ENCODE results near the gene AK5.

AK5 gene

DNA sequence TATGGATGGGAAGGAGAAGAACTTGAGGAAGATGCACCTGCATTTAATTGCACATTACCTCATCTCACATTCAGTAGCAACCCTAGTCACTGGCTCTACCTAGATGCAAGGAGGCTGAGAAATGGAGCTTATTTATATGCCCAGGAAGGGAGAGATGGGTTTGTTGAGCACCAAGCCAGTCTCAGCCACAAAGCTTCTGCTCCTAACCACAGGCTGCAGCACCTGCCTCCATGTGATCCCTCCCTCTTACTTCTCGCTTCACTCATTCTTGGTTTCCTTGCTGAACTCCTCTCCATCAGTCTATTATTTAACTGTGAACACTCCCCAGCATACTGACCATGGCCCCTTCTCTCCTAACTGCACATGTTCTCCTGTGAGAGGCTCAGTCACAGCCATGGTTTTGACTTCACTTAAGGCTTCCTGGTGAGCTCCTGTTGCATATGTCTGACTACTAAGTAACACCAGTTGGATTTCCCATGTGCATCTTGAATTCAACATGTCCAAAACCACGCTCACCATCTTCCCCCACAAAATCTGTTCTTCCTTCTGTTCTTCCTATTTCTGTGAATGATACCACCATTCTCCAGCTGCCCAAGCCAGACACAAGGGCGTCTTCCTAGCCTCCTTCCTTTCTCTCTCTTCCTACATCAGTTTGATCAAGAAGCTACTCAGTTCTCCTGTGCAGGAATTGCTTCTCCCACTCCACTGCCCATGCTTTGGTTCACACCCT, 139.8 kb downstream of the AK5 start:
- Histone ChIP-seq H3K9ac (ENCODE audit: low read depth in 1 of 2, low read length in 2 of 2) (no peak overlapping the region), H3K4me1 (ENCODE audit: control insufficient read depth in 1 of 2, insufficient read depth in 2 of 2, low read length in 2 of 2) (no peaks in the 10 kb centered on the region), H3K27me3 (ENCODE audit: control insufficient read depth in 1 of 2, insufficient read depth in 2 of 2, low read length in 2 of 2) (peaks cover 0 to 3% of the 10 kb centered on the region in 2 donors), H3K27ac (ENCODE audit: low read depth, low read length) (no peak overlapping the region), H3K9me3 (ENCODE audit: control insufficient read depth in 1 of 2, low read length in 2 of 2) (no peaks in the 10 kb centered on the region), H3K36me3 (ENCODE audit: control insufficient read depth in 1 of 2, insufficient read depth in 2 of 2, low read length in 2 of 2) (no peaks in the 10 kb centered on the region), H3K4me3 (ENCODE audit: low read depth in 1 of 2, low read length in 2 of 2) (no peak overlapping the region)

DNA sequence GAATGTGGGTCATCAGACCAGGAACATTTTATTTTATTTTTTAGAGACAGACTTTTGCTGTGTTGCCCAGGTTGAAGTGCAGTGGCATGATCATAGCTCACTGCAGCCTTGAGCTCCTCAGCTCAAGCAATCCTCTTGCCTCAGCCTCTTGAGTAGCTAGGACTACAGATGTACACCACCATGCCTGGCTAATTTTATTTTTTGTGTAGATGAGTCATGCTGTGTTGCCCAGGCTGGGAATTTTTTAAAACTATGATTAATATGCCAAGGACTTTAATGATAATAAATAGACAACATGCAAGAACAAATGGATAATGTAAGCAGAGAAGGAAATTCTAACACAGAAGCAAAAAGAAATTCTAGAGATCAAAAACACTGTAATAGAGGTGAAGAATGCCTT, 142.4 kb downstream of the AK5 start:
- no peaks in the 10 kb centered on the region for H3K36me3 ChIP-seq (ENCODE audit: control insufficient read depth in 1 of 2, insufficient read depth in 2 of 2, low read length in 2 of 2)
- no peak overlapping the region for H3K4me3 ChIP-seq (ENCODE audit: low read depth in 1 of 2, low read length in 2 of 2)
- H3K4me1 ChIP-seq (ENCODE audit: control insufficient read depth in 1 of 2, insufficient read depth in 2 of 2, low read length in 2 of 2): no peaks in the 10 kb centered on the region
- H3K9ac ChIP-seq (ENCODE audit: low read depth in 1 of 2, low read length in 2 of 2): no peak overlapping the region
- peaks cover 5 to 7% of the 10 kb centered on the region in 2 donors for H3K9me3 ChIP-seq (ENCODE audit: control insufficient read depth in 1 of 2, low read length in 2 of 2)
- H3K27ac ChIP-seq (ENCODE audit: low read depth, low read length): no peak overlapping the region
- H3K27me3 ChIP-seq (ENCODE audit: control insufficient read depth in 1 of 2, insufficient read depth in 2 of 2, low read length in 2 of 2): peaks cover 0 to 3% of the 10 kb centered on the region in 2 donors

DNA sequence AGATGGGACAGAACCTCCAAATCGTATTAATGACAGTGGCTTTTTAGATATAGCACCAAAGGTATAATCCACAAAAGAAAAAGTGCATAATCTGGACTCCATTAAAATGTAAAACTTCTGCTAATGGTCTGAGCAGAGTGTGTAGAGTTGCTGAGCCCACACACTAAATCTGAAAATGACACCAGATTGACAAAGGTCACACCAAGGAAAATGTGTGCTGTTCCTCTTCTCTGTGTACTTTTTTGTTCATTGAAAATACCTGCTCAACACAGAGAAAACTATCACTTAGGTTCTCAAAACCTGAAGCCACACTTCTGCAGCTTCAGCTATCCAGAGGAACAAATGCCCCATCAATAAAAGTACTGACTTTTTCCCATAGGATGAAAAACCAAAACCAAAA, 146.2 kb downstream of the AK5 start:
- no peak overlapping the region for H3K9ac ChIP-seq (ENCODE audit: low read depth in 1 of 2, low read length in 2 of 2)
- no peaks in the 10 kb centered on the region for H3K4me1 ChIP-seq (ENCODE audit: control insufficient read depth in 1 of 2, insufficient read depth in 2 of 2, low read length in 2 of 2)
- no peak overlapping the region for H3K4me3 ChIP-seq (ENCODE audit: low read depth in 1 of 2, low read length in 2 of 2)
- H3K36me3 ChIP-seq (ENCODE audit: control insufficient read depth in 1 of 2, insufficient read depth in 2 of 2, low read length in 2 of 2): no peaks in the 10 kb centered on the region
- no peak overlapping the region for H3K27ac ChIP-seq (ENCODE audit: low read depth, low read length)
- H3K27me3 ChIP-seq (ENCODE audit: control insufficient read depth in 1 of 2, insufficient read depth in 2 of 2, low read length in 2 of 2): no peaks in the 10 kb centered on the region
- peaks cover 5 to 7% of the 10 kb centered on the region in 2 donors for H3K9me3 ChIP-seq (ENCODE audit: control insufficient read depth in 1 of 2, low read length in 2 of 2)

DNA sequence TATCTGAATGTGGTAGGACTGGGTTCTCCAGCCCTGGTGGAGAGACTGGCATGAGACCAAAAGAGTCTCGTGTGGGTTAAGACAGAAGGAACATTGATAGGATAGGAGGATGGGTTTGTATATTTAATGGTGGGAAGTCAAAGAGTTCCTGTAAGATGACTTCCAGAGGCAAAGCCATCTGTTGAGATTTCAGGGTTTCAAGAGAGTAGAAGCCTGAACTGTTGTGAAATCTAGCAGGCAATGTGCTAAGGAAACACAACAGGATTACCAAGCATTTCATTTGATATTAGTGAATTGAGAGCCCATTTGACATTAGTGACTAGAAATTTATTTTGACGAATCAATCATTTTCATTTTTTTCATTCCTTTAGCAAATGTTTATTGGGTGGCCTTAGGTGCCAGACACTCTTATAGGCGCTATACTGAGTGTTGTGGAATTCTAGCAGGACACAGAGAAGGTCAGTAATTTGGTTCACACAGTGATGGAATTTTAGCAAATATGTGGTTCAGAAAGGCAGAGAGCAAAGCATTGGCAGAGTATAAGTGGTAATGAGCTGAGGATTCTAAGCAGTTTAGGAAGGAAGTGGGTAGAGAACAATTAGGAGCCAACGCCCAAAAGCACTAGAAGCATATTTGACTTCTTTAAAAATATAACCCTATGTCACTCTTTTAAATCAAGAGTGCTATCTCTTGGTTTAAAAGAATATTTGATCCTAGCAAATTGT, 149.3 kb downstream of the AK5 start:
- Histone ChIP-seq H3K4me3 (ENCODE audit: low read depth in 1 of 2, low read length in 2 of 2) (no peak overlapping the region), H3K27me3 (ENCODE audit: control insufficient read depth in 1 of 2, insufficient read depth in 2 of 2, low read length in 2 of 2) (no peaks in the 10 kb centered on the region), H3K9ac (ENCODE audit: low read depth in 1 of 2, low read length in 2 of 2) (no peak overlapping the region), H3K36me3 (ENCODE audit: control insufficient read depth in 1 of 2, insufficient read depth in 2 of 2, low read length in 2 of 2) (no peaks in the 10 kb centered on the region), H3K4me1 (ENCODE audit: control insufficient read depth in 1 of 2, insufficient read depth in 2 of 2, low read length in 2 of 2) (no peaks in the 10 kb centered on the region), H3K27ac (ENCODE audit: low read depth, low read length) (no peak overlapping the region), H3K9me3 (ENCODE audit: control insufficient read depth in 1 of 2, low read length in 2 of 2) (peaks cover 5 to 7% of the 10 kb centered on the region in 2 donors)

DNA sequence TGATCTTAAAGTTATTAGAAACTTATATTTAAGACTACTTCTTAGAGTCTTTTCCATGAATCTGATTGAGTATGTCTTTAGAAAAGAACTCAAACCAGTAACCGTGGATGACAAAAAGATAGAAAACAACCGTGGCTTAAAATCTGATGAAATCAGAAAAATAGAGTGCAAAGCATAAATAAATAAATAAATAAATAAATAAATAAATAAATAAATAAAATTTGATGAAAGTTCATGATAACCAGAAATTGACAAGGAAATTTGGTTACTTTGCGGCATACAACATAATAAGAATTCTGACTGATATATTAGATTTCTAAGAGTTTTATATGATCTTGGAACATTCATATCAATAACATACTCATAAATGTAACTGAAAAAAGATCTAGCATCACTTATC, 152.1 kb downstream of the AK5 start:
- Histone ChIP-seq H3K9ac (ENCODE audit: low read depth in 1 of 2, low read length in 2 of 2) (no peak overlapping the region), H3K4me3 (ENCODE audit: low read depth in 1 of 2, low read length in 2 of 2) (no peak overlapping the region)

DNA sequence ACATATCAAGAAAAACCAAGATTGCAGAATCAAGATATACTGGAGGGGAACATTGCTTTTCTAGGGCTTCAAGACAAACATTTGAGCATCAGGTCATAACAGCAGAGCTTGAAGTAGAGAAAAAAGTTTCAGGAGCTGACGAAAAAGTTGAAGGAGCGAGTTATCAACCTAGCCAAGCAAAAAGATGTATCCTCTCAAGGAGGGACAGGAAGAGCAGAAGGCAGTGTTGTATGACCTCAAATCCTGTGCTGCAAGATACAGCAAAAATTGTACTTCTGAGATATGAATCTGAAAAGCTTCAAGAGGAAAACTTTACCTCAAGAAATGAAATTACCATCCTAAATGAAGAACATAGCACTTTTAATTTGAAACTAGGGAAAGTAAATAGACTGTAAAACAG, 153.1 kb downstream of the AK5 start:
- H3K9me3 ChIP-seq (ENCODE audit: control insufficient read depth in 1 of 2, low read length in 2 of 2): no peaks in the 10 kb centered on the region
- no peak overlapping the region for H3K4me3 ChIP-seq (ENCODE audit: low read depth in 1 of 2, low read length in 2 of 2)
- H3K27ac ChIP-seq (ENCODE audit: low read depth, low read length): no peak overlapping the region
- H3K9ac ChIP-seq (ENCODE audit: low read depth in 1 of 2, low read length in 2 of 2): no peak overlapping the region
- H3K4me1 ChIP-seq (ENCODE audit: control insufficient read depth in 1 of 2, insufficient read depth in 2 of 2, low read length in 2 of 2): no peaks in the 10 kb centered on the region
- no peaks in the 10 kb centered on the region for H3K36me3 ChIP-seq (ENCODE audit: control insufficient read depth in 1 of 2, insufficient read depth in 2 of 2, low read length in 2 of 2)
- H3K27me3 ChIP-seq (ENCODE audit: control insufficient read depth in 1 of 2, insufficient read depth in 2 of 2, low read length in 2 of 2): no peaks in the 10 kb centered on the region

More for the DNA sequence above, 152.1 kb downstream of the AK5 start:
- Histone ChIP-seq H3K4me1 (ENCODE audit: control insufficient read depth in 1 of 2, insufficient read depth in 2 of 2, low read length in 2 of 2) (no peaks in the 10 kb centered on the region), H3K27me3 (ENCODE audit: control insufficient read depth in 1 of 2, insufficient read depth in 2 of 2, low read length in 2 of 2) (no peaks in the 10 kb centered on the region), H3K9me3 (ENCODE audit: control insufficient read depth in 1 of 2, low read length in 2 of 2) (no peaks in the 10 kb centered on the region), H3K36me3 (ENCODE audit: control insufficient read depth in 1 of 2, insufficient read depth in 2 of 2, low read length in 2 of 2) (no peaks in the 10 kb centered on the region), H3K27ac (ENCODE audit: low read depth, low read length) (no peak overlapping the region)

DNA sequence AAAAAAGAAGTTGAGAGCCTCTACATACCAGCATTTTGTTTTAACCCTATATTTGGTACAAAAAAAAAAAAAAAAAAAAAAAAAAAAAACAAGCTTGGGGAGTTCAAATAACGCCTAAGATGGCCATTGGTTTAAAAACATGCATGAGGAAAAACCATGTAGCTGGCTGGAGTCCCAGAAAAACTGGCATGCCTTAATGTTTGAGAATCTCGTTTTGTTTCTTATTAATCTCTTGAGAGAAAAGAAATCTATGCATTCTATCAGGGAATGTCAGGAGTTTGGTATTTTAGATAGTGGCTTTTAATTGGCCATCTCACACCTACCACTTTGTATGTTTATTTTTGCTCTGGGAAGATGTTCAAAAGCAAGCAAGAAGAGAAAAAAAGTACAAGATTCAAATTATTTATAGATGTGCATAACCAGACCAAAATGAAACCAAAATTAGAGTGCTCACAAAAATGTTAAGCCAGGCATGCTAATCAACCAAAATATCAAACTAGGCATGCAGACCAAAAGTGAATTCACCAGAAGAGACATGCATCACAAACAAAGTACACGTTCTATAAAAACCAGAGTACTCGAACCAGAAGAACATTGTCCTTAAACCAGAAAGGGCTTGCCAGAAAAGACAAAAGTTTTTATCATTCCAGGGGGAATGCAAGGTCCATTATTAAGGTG, 156.6 kb downstream of the AK5 start:
- H3K4me1 ChIP-seq (ENCODE audit: control insufficient read depth in 1 of 2, insufficient read depth in 2 of 2, low read length in 2 of 2): no peaks in the 10 kb centered on the region
- H3K9me3 ChIP-seq (ENCODE audit: control insufficient read depth in 1 of 2, low read length in 2 of 2): no peaks in the 10 kb centered on the region
- no peak overlapping the region for H3K27ac ChIP-seq (ENCODE audit: low read depth, low read length)
- H3K27me3 ChIP-seq (ENCODE audit: control insufficient read depth in 1 of 2, insufficient read depth in 2 of 2, low read length in 2 of 2): no peaks in the 10 kb centered on the region
- H3K36me3 ChIP-seq (ENCODE audit: control insufficient read depth in 1 of 2, insufficient read depth in 2 of 2, low read length in 2 of 2): no peaks in the 10 kb centered on the region
- H3K4me3 ChIP-seq (ENCODE audit: low read depth in 1 of 2, low read length in 2 of 2): no peak overlapping the region
- no peak overlapping the region for H3K9ac ChIP-seq (ENCODE audit: low read depth in 1 of 2, low read length in 2 of 2)

DNA sequence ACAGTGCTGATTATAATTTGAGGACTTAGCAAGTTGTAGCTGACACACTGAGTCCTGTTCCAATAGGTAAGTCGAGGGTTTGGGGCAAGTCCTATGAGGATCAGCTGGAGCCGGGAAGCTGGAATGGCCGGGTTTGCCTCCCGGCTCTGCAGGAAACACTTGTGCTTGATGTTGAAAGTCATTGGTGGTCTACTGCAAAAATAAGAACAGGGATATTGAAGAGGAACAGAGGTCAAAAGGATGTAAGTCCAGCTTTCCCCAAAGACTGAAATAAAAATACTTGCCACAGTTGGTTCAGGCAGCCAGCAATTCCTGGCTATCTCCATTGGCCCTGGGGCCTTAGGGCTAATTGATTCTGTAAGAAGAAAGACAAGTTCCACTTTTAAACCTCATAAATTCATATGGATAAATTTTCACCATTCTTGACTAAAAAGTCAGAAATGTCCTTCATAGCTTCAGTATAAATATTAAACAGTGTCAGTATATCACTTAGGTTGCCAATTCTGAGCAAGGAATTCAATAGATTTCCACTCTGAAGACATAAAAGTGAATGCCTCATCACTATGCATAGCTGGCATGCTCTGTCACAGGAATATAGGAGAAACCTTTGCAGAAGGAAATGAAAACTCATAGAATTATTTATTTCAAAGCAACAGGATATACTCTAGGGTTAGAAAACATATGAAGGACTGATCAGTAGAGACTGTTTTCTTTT, 165.2 kb downstream of the AK5 start:
- Histone ChIP-seq H3K27ac (ENCODE audit: low read depth, low read length) (no peak overlapping the region), H3K4me3 (ENCODE audit: low read depth in 1 of 2, low read length in 2 of 2) (no peak overlapping the region), H3K9me3 (ENCODE audit: control insufficient read depth in 1 of 2, low read length in 2 of 2) (no peaks in the 10 kb centered on the region)

DNA sequence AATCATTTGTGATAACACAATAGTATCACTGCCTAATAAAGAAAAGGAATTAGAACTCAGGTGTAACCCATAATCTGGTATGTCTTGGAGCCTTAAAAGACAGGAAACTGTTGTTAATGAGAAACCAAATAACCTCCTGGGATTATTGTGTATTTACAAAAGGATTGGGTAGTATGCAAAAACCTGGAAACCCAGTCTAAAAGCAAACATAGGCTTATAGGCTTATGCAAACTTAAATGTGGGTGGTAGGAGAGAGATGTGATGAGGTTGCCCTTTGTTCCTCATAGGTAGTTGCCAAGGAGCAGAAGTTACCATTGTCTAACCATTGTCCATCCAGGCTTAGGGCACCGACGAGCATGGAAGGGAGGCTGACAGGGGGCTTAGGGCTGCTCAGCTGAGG, 165.8 kb downstream of the AK5 start:
- H3K9ac ChIP-seq (ENCODE audit: low read depth in 1 of 2, low read length in 2 of 2): no peak overlapping the region
- H3K27ac ChIP-seq (ENCODE audit: low read depth, low read length): no peak overlapping the region
- no peaks in the 10 kb centered on the region for H3K27me3 ChIP-seq (ENCODE audit: control insufficient read depth in 1 of 2, insufficient read depth in 2 of 2, low read length in 2 of 2)
- no peaks in the 10 kb centered on the region for H3K4me1 ChIP-seq (ENCODE audit: control insufficient read depth in 1 of 2, insufficient read depth in 2 of 2, low read length in 2 of 2)
- H3K9me3 ChIP-seq (ENCODE audit: control insufficient read depth in 1 of 2, low read length in 2 of 2): no peaks in the 10 kb centered on the region
- H3K36me3 ChIP-seq (ENCODE audit: control insufficient read depth in 1 of 2, insufficient read depth in 2 of 2, low read length in 2 of 2): no peaks in the 10 kb centered on the region
- H3K4me3 ChIP-seq (ENCODE audit: low read depth in 1 of 2, low read length in 2 of 2): no peak overlapping the region

More for the DNA sequence above, 165.2 kb downstream of the AK5 start:
- Histone ChIP-seq H3K27me3 (ENCODE audit: control insufficient read depth in 1 of 2, insufficient read depth in 2 of 2, low read length in 2 of 2) (no peaks in the 10 kb centered on the region), H3K36me3 (ENCODE audit: control insufficient read depth in 1 of 2, insufficient read depth in 2 of 2, low read length in 2 of 2) (no peaks in the 10 kb centered on the region), H3K9ac (ENCODE audit: low read depth in 1 of 2, low read length in 2 of 2) (no peak overlapping the region), H3K4me1 (ENCODE audit: control insufficient read depth in 1 of 2, insufficient read depth in 2 of 2, low read length in 2 of 2) (no peaks in the 10 kb centered on the region)

DNA sequence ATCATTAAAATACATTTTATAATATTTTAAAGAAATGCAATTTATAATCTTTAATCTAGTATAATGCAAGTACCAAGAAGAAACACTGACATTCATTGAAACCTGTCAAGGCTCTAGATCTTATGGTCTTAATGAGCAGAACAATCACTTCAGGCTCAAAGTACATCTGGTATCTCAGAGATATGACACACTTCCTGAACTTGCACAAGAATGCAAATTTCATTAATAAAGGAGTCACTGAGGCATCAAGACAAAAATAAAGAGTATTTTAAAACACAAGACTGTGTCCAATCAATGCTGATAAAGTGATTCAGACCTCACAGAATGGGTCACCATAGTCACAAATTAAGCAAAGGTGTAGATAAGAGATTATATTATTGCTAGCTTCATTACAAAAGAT, 178.1 kb downstream of the AK5 start:
- no peak overlapping the region for H3K4me3 ChIP-seq (ENCODE audit: low read depth in 1 of 2, low read length in 2 of 2)
- H3K4me1 ChIP-seq (ENCODE audit: control insufficient read depth in 1 of 2, insufficient read depth in 2 of 2, low read length in 2 of 2): peaks cover 0 to 4% of the 10 kb centered on the region in 2 donors
- H3K9me3 ChIP-seq (ENCODE audit: control insufficient read depth in 1 of 2, low read length in 2 of 2): no peaks in the 10 kb centered on the region
- no peaks in the 10 kb centered on the region for H3K36me3 ChIP-seq (ENCODE audit: control insufficient read depth in 1 of 2, insufficient read depth in 2 of 2, low read length in 2 of 2)
- no peak overlapping the region for H3K9ac ChIP-seq (ENCODE audit: low read depth in 1 of 2, low read length in 2 of 2)
- H3K27me3 ChIP-seq (ENCODE audit: control insufficient read depth in 1 of 2, insufficient read depth in 2 of 2, low read length in 2 of 2): no peaks in the 10 kb centered on the region
- no peak overlapping the region for H3K27ac ChIP-seq (ENCODE audit: low read depth, low read length)
